IPS DF 6.9 (cell line): ENCODE measurements around the gene USP6NL.
"Not testable (repeated sequence)": the region's sequence is repeated elsewhere in the genome, so short reads cannot be mapped to it uniquely, and the experiment has no call there.

Source experiments
- DNase-seq: peaks from one replicate; pipeline ENCODE4 v3.0.0-alpha.2; 2013; ENCODE audit warnings: low read depth, low spot score
- H3K27ac ChIP-seq: one replicate; pipeline ENCODE4 v1.5.1; 2013; ENCODE audit warnings: low read length, control low read depth
- H3K27me3 ChIP-seq: 2 replicates; pipeline ENCODE4 v1.6.1; 2013; ENCODE audit warnings: mild to moderate bottlenecking, low read length; ENCODE audit not compliant: control insufficient read depth, insufficient read depth
- H3K36me3 ChIP-seq: 2 replicates; pipeline ENCODE4 v1.6.1; 2013; ENCODE audit warnings: low read length; ENCODE audit not compliant: control insufficient read depth, insufficient read depth
- H3K4me1 ChIP-seq: 2 replicates; pipeline ENCODE4 v1.6.1; 2013; ENCODE audit warnings: low read length; ENCODE audit not compliant: control insufficient read depth, insufficient read depth
- H3K4me3 ChIP-seq: 2 replicates; pipeline ENCODE4 v1.5.1; 2013; ENCODE audit warnings: mild to moderate bottlenecking, low read length
- H3K9me3 ChIP-seq: 2 replicates; pipeline ENCODE4 v1.6.1; 2013; ENCODE audit warnings: low read length, inconsistent platforms; ENCODE audit not compliant: control insufficient read depth, insufficient read depth
- WGBS: extraction: QIAGEN DNeasy Blood & Tissue Kit; methylation state at CpG from one replicate; pipeline ENCODE4 v1.1.7; 2013; ENCODE audit warnings: mixed read lengths, missing lambda C conversion rate; ENCODE audit not compliant: insufficient read length, insufficient coverage; 5-methylcytosine and 5-hydroxymethylcytosine counted together

Gene USP6NL

GRCh38 chr10:11506247-11506789 is 105.1 kb downstream of the USP6NL start:
- Histone ChIP-seq H3K27me3 (no peaks in the 10 kb centered on the region), H3K9me3 (no peaks in the 10 kb centered on the region), H3K27ac (no peak overlapping the region), H3K4me1 (no peaks in the 10 kb centered on the region), H3K36me3 (no peaks in the 10 kb centered on the region), H3K4me3 (no peak overlapping the region)
- no peak for DNase-seq
- WGBS: no CpG with 5 or more reads among the region's 3 CpGs

GRCh38 chr10:11505639-11506038 is 105.8 kb downstream of the USP6NL start:
- Histone ChIP-seq H3K27me3 (no peaks in the 10 kb centered on the region), H3K4me1 (no peaks in the 10 kb centered on the region), H3K36me3 (no peaks in the 10 kb centered on the region), H3K4me3 (no peak overlapping the region), H3K9me3 (no peaks in the 10 kb centered on the region), H3K27ac (no peak overlapping the region)
- no CpG with 5 or more reads among the region's 3 CpGs for WGBS
- no peak for DNase-seq

GRCh38 chr10:11504566-11505285 is 106.7 kb downstream of the USP6NL start:
- DNase-seq: no peak
- Histone ChIP-seq H3K4me3 (no peak overlapping the region), H3K27ac (no peak overlapping the region), H3K9me3 (no peaks in the 10 kb centered on the region), H3K27me3 (no peaks in the 10 kb centered on the region), H3K36me3 (no peaks in the 10 kb centered on the region), H3K4me1 (no peaks in the 10 kb centered on the region)
- WGBS: no CpG with 5 or more reads among the region's 7 CpGs

DNA sequence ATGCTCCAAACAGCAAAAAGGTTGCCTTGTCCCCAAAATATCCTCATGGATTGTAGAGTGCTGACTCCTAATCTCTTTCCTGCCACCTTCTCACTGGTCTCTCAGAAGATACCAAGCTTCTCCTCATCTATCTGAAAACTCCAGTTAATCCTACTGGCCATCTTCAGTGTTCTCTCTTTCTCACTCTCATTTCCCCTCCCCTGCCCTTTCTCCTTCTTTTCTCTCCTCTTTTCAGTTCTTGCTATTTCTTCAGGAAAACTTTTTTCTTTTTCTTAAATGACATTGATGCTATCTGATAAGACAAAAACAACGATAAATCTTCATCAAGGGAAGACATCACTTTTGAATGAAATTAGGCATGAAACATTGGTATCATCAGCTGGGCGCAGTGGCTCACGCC is 109.8 kb downstream of the USP6NL start:
- DNase-seq: no peak
- no peaks in the 10 kb centered on the region for H3K4me1 ChIP-seq
- H3K27ac ChIP-seq: no peak overlapping the region
- WGBS: no CpG with 5 or more reads among the region's 3 CpGs
- no peaks in the 10 kb centered on the region for H3K9me3 ChIP-seq
- H3K4me3 ChIP-seq: no peak overlapping the region
- no peaks in the 10 kb centered on the region for H3K27me3 ChIP-seq
- H3K36me3 ChIP-seq: no peaks in the 10 kb centered on the region

DNA sequence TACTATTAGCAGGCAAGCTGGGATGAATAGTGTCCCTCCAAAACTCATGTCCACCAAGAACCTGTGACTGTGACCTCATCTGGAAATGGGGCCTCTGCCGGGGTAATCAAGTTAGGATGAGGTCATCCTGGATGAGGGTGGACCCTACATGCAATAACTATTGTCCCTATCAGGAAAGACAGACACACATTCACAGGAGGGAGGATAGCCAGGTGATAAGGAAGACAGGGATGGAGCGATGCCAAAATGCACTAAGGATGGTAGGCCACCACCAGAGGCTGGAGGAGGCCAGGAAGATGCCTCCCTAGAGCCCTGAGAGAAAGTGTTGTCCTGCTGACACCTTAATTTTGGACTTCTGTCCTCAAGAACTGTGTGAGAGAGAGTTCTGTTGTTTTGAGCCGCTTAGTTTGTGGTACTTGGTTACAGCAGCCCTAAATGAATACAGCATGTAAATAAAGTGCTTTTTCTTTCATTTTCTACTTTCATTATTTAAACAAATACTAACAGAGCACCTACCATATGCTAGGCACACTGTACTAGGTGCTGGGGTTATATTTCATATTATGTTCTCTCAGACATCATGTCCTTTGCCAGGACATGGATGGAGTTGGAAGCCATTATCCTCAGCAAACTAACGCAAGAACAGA is 111.9 kb downstream of the USP6NL start:
- Histone ChIP-seq H3K27me3 (no peaks in the 10 kb centered on the region), H3K4me1 (no peaks in the 10 kb centered on the region), H3K4me3 (no peak overlapping the region), H3K36me3 (no peaks in the 10 kb centered on the region), H3K27ac (no peak overlapping the region), H3K9me3 (no peaks in the 10 kb centered on the region)
- no CpG with 5 or more reads among the region's 4 CpGs for WGBS
- no peak for DNase-seq

DNA sequence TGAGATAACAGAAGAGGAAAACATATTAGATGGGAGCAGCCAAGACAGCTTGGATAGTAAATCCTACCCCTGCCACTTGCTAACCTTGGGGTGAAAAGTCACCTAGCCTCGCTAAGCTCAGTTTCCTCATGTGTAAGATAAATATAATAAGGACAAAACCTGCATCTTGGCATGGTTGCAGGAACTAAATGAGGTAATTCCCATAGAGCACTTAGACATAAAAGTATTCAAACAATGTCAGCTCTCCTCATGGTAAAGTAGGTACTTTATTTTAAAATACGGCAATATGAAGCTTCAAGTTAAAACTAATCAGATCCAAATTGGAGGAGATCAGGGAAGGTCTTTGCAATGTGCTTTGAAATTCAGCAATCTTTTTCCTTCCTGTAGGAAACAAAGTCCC is 113.1 kb downstream of the USP6NL start:
- H3K4me1 ChIP-seq: no peaks in the 10 kb centered on the region
- no peak overlapping the region for H3K27ac ChIP-seq
- DNase-seq: no peak
- H3K27me3 ChIP-seq: no peaks in the 10 kb centered on the region
- no peaks in the 10 kb centered on the region for H3K36me3 ChIP-seq
- WGBS: no CpG with 5 or more reads among the region's 2 CpGs
- no peak overlapping the region for H3K4me3 ChIP-seq
- H3K9me3 ChIP-seq: no peaks in the 10 kb centered on the region

GRCh38 chr10:11494923-11495322 is 116.5 kb downstream of the USP6NL start:
- not testable (repeated sequence) for DNase-seq, H3K27ac ChIP-seq, H3K4me1 ChIP-seq, H3K27me3 ChIP-seq, H3K9me3 ChIP-seq, H3K36me3 ChIP-seq, H3K4me3 ChIP-seq
- no CpG with 5 or more reads among the region's 13 CpGs for WGBS

DNA sequence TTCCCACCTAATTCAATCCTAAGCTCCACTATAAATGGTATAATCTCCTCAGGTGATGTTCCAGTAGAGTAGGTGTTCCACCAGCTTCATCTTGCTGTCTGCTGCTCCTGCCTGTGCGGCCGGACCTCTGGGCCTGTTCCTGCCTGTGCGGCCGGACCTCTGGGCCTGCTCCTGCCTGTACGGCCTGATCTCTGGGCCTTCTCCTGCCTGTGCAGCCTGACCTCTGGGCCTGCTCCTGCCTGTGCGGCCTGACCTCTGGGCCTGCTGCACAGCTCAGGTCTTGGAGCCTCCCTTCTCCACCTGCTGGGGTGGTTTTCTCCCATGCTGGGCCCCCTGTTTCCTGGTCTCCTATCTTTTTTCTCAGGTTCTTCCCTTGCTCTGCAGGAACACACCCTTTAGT is 117.8 kb downstream of the USP6NL start:
- Histone ChIP-seq H3K4me3 (no peak overlapping the region), H3K27me3 (no peaks in the 10 kb centered on the region), H3K36me3 (peaks cover 2% of the 10 kb centered on the region; the same call in 1 of the 2 replicates), H3K27ac (no peak overlapping the region), H3K4me1 (no peaks in the 10 kb centered on the region), H3K9me3 (no peaks in the 10 kb centered on the region)
- DNase-seq: no peak
- WGBS: no CpG with 5 or more reads among the region's 6 CpGs

DNA sequence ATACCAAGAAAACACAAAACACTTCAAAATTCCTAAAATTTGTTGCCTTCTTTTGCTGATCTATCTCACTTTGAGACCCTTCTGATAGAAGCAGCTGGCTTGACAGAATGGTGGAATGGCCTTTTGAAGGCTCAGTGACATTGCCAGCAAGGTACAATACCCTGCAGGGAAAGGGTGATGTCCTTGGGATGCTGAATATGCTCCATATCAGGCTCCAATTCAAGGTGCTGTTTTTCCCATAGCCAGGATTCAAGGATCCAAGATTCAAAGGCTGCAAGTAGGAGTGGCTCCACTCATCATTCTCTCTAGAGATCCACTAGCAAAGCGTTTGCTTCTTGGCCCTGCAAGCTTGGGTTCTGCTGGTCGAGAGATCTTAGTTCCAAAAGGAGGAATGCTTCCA is 120.4 kb downstream of the USP6NL start:
- H3K9me3 ChIP-seq: no peaks in the 10 kb centered on the region
- H3K27ac ChIP-seq: no peak overlapping the region
- H3K36me3 ChIP-seq: peaks cover 2% of the 10 kb centered on the region; the same call in 1 of the 2 replicates
- WGBS: no CpG with 5 or more reads among the region's 2 CpGs
- H3K4me3 ChIP-seq: no peak overlapping the region
- no peak for DNase-seq
- no peaks in the 10 kb centered on the region for H3K27me3 ChIP-seq
- H3K4me1 ChIP-seq: no peaks in the 10 kb centered on the region

DNA sequence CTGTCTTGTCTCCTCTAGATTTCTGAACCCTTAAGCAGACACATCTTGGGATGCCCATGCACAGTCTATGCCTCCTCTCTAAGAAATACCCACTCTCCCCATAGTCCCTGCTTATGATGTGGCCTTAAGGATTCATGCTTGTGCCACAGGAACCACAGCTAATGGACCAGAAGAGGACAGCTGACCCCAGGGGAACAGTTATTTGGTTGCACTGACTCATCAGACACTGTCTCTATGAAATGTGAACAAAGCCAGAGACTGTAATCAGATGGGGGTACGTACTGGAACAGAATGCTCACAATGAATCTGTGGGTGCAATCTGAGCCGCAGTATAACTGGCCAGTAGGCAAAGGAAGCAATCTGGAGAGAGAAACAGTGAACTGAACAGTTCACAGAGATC is 121.9 kb downstream of the USP6NL start:
- Histone ChIP-seq H3K4me3 (no peak overlapping the region), H3K9me3 (no peaks in the 10 kb centered on the region), H3K27me3 (no peaks in the 10 kb centered on the region), H3K36me3 (peaks cover 2% of the 10 kb centered on the region; the same call in 1 of the 2 replicates), H3K4me1 (no peaks in the 10 kb centered on the region), H3K27ac (no peak overlapping the region)
- WGBS: no CpG with 5 or more reads among the region's 2 CpGs
- DNase-seq: no peak
